Smooth muscle cell (in vitro differentiated cells): Measurements from ENCODE around the gene PIK3CA. TPM values are rescaled to one million over a fixed set of nuclear protein-coding genes. Genes with fewer than 3 reads are reported as not detected.
"Not testable (repeated sequence)": the region's sequence is repeated elsewhere in the genome, so short reads cannot be mapped to it uniquely, and the experiment has no call there.

Experiments
- DNase-seq: peaks from one replicate; lab custom pipeline; 2025; ENCODE audit not compliant: unreplicated experiment; lab: John Stamatoyannopoulos, UW
- H2AFZ ChIP-seq: fragments of 200-600 bp; sonication (generic); 2 replicates; pipeline ENCODE4 v1.6.0; 2016; ENCODE audit warnings: antibody characterized with exemption, low read depth, mild to moderate bottlenecking
- H3F3A ChIP-seq: fragments of 200-600 bp; sonication (generic); 2 replicates; pipeline ENCODE4 v1.6.0; 2017; ENCODE audit warnings: antibody characterized with exemption, low read depth
- H3K27ac ChIP-seq: fragments of 200-600 bp; sonication (generic); 2 replicates; pipeline ENCODE4 v1.5.1; 2016; ENCODE audit warnings: low read depth, mild to moderate bottlenecking
- H3K27me3 ChIP-seq: fragments of 200-600 bp; sonication (generic); 2 replicates; pipeline ENCODE4 v1.6.1; 2016; ENCODE audit warnings: low read depth, mild to moderate bottlenecking
- H3K36me3 ChIP-seq: fragments of 200-600 bp; sonication (generic); 2 replicates; pipeline ENCODE4 v1.5.1; 2016; ENCODE audit warnings: low read depth
- H3K4me1 ChIP-seq: fragments of 200-600 bp; sonication (generic); 2 replicates; pipeline ENCODE4 v1.5.1; 2016; ENCODE audit warnings: low read depth
- H3K4me2 ChIP-seq: fragments of 200-600 bp; sonication (generic); 2 replicates; pipeline ENCODE4 v1.6.0; 2016; ENCODE audit warnings: mild to moderate bottlenecking
- H3K4me3 ChIP-seq: fragments of 200-600 bp; sonication (generic); 2 replicates; pipeline ENCODE4 v1.5.1; 2016; ENCODE audit warnings: mild to moderate bottlenecking
- H3K79me2 ChIP-seq: fragments of 200-600 bp; sonication (generic); 2 replicates; pipeline ENCODE4 v1.6.0; 2016; ENCODE audit warnings: low read depth, mild to moderate bottlenecking
- H3K9ac ChIP-seq: fragments of 200-600 bp; sonication (generic); 2 replicates; pipeline ENCODE4 v1.6.0; 2016; ENCODE audit warnings: low read depth
- H3K9me3 ChIP-seq: fragments of 200-600 bp; sonication (generic); replicated peaks from 2 replicates; pipeline ENCODE4 v1.5.1; 2016; ENCODE audit warnings: low read depth
- H4K20me1 ChIP-seq: fragments of 200-600 bp; sonication (generic); 2 replicates; pipeline ENCODE4 v1.6.0; 2016; ENCODE audit warnings: low read depth
- WGBS: methylation state at CpG from one replicate; pipeline ENCODE4 v1.1.7; 2016; ENCODE audit warnings: low lambda C conversion rate; 5-methylcytosine and 5-hydroxymethylcytosine counted together
- polyA plus RNA-seq: library from polyadenylated mRNA; unstranded; fragments of >200 nt; fragmentation: Nextera tagmentation; extraction: Ambion mirVana; gene quantifications from 2 replicates; pipeline ENCODE4 v1.2.1, GENCODE V29; 2016
- total RNA-seq: library from RNA; depleted of rRNA; stranded (reverse); fragments of >200 nt; gene quantifications from 2 replicates; pipeline ENCODE4 v1.2.3, GENCODE V29; 2014
- TF ChIP-seq, protein P1 (sequence below): fragments of 200-600 bp; sonication (generic); IDR thresholded peaks from 2 replicates; pipeline ENCODE4 v1.5.1; 2017; ENCODE audit warnings: borderline replicate concordance, mild to moderate bottlenecking, antibody characterized with exemption; ENCODE audit not compliant: insufficient read depth, poor library complexity, severe bottlenecking

The PIK3CA gene
- total and polyA plus RNA-seq, 2 experiments from 2014 or later, result 6.1 to 19.6 TPM

DNA sequence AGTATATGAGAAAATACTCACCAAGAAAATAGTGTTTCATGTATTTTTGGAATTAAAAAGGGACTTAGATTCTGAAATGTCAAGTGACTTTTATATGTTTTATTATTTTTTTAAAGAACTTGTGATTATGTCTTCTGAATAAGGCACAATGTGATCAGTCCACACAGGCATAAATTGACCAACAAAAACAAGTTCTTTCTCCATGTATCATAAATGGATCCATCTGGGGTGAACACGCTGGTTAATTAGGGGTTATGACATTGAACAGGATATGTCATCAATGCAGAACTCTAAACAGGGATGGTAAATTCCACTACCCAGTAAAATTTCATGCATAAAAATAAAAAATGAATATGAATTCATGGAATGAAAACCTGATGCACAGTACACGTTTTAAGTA lies 31.3 kb upstream of the PIK3CA start:
- Histone ChIP-seq H3K9me3 (no peaks in the 10 kb centered on the region), H3K4me1 (no peaks in the 10 kb centered on the region), H3K27me3 (no peaks in the 10 kb centered on the region), H3K4me3 (no peak overlapping the region), H3K4me2 (no peak overlapping the region), H4K20me1 (no peaks in the 10 kb centered on the region), H3K36me3 (no peaks in the 10 kb centered on the region), H3K79me2 (no peaks in the 10 kb centered on the region), H3K9ac (no peak overlapping the region), H3K27ac (no peak overlapping the region), H2AFZ (no peak overlapping the region), H3F3A (no peaks in the 10 kb centered on the region)
- WGBS, result 70% methylated on average over 2 of the region's 2 CpGs
- DNase-seq, result no peak
- TF ChIP-seq, protein P1, sequence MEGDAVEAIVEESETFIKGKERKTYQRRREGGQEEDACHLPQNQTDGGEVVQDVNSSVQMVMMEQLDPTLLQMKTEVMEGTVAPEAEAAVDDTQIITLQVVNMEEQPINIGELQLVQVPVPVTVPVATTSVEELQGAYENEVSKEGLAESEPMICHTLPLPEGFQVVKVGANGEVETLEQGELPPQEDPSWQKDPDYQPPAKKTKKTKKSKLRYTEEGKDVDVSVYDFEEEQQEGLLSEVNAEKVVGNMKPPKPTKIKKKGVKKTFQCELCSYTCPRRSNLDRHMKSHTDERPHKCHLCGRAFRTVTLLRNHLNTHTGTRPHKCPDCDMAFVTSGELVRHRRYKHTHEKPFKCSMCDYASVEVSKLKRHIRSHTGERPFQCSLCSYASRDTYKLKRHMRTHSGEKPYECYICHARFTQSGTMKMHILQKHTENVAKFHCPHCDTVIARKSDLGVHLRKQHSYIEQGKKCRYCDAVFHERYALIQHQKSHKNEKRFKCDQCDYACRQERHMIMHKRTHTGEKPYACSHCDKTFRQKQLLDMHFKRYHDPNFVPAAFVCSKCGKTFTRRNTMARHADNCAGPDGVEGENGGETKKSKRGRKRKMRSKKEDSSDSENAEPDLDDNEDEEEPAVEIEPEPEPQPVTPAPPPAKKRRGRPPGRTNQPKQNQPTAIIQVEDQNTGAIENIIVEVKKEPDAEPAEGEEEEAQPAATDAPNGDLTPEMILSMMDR, result no peak

- H3F3A ChIP-seq, H3K9ac ChIP-seq, DNase-seq, H3K4me3 ChIP-seq, H3K4me1 ChIP-seq, H3K27me3 ChIP-seq, H3K36me3 ChIP-seq, H3K9me3 ChIP-seq, H3K4me2 ChIP-seq, H3K79me2 ChIP-seq, H3K27ac ChIP-seq, H4K20me1 ChIP-seq, H2AFZ ChIP-seq: not testable (repeated sequence)
- WGBS, result 86% methylated on average over 24 of the region's 27 CpGs
Measured at GRCh38 chr3:179132191-179132890, 15.8 kb upstream of the PIK3CA start.

DNA sequence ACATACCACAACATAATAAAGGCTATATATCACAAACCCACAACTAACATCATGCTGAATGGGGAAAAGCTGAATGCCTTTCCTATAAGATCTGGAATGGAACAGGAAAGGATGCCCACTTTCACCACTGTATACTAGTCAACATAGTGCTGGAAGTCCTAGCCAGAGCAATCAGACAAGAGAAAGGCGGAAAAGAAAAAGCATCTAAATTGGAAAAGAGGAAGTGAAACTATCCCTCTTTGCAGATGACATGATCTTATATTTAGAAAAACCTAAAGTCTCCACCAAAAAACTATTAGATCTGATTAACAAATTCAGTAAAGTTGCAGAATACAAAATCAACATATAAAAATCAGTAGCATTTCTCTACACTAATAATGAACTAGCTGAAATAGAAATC lies 14.6 kb upstream of the PIK3CA start:
- H3K27me3 ChIP-seq, result no peaks in the 10 kb centered on the region
- no peaks in the 10 kb centered on the region for H3K9me3 ChIP-seq
- DNase-seq, result no peak
- no peaks in the 10 kb centered on the region for H3F3A ChIP-seq
- H3K4me3 ChIP-seq, result no peak overlapping the region
- H3K9ac ChIP-seq, result no peak overlapping the region
- H3K36me3 ChIP-seq, result no peaks in the 10 kb centered on the region
- no peak overlapping the region for H3K27ac ChIP-seq
- no peaks in the 10 kb centered on the region for H3K79me2 ChIP-seq
- H3K4me2 ChIP-seq, result no peak overlapping the region
- no peak overlapping the region for H2AFZ ChIP-seq
- no peaks in the 10 kb centered on the region for H3K4me1 ChIP-seq
- whole genome bisulfite sequencing, result 95% methylated on average over 1 of the region's 1 CpG
- TF ChIP-seq, protein P1, result no peak
- no peaks in the 10 kb centered on the region for H4K20me1 ChIP-seq

DNA sequence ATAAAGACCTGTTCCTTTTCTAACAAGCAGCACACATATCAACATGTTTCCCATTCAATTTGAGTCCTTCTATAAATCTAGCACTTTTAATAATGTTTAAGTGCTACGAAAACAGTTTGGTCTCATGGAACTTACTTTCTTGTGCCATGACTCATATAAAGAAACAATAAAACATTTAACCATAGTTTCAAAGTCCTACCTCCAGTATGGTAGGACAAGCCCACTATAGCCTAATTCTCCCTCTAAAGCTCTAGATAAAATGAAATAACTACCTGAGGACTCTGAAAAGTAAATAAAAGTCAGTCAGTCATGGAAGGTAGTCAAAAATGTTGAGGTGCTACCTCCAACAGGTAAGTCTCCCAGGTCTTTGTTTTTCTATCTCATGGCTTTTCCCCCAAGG lies 12.0 kb upstream of the PIK3CA start:
- 87% methylated on average over 1 of the region's 1 CpG for WGBS
- H4K20me1 ChIP-seq, result no peaks in the 10 kb centered on the region
- H3K36me3 ChIP-seq, result no peaks in the 10 kb centered on the region
- no peak overlapping the region for H2AFZ ChIP-seq
- TF ChIP-seq, protein P1, result no peak
- no peak overlapping the region for H3K27ac ChIP-seq
- no peaks in the 10 kb centered on the region for H3K79me2 ChIP-seq
- no peak overlapping the region for H3K4me2 ChIP-seq
- DNase-seq, result no peak
- no peak overlapping the region for H3K9ac ChIP-seq
- H3K27me3 ChIP-seq, result no peaks in the 10 kb centered on the region
- H3K4me3 ChIP-seq, result no peak overlapping the region
- no peaks in the 10 kb centered on the region for H3F3A ChIP-seq
- no peaks in the 10 kb centered on the region for H3K9me3 ChIP-seq
- H3K4me1 ChIP-seq, result no peaks in the 10 kb centered on the region
